OCI-LY3 (cell line): ENCODE results near the gene CST8.

ENCODE experiments used
- CTCF ChIP-seq: fragments of 200-600, 300-600 bp; sonication (generic); IDR thresholded peaks from 2 replicates; pipeline ENCODE4 v1.5.1; 2014; ENCODE audit warnings: antibody characterized with exemption, low read length, low read depth
- EZH2phosphoT487 ChIP-seq: fragments of 200-600 bp; shearing (Covaris generic); IDR thresholded peaks from 2 replicates; pipeline ENCODE4 v1.6.1; 2018; ENCODE audit warnings: antibody characterized with exemption, mixed run types, low read depth

- TF ChIP-seq EZH2phosphoT487 (no peak), CTCF (peak; percentile 95)
Measured at GRCh38 chr20:23441850-23442313, 49.0 kb upstream of the CST8 start.
